MV-4-11 (cell line): Measurements from ENCODE around the gene CASP1.

Experiments
- DNase-seq: peaks from one replicate; lab custom pipeline; 2025; lab: John Stamatoyannopoulos, UW

The CASP1 gene

DNA sequence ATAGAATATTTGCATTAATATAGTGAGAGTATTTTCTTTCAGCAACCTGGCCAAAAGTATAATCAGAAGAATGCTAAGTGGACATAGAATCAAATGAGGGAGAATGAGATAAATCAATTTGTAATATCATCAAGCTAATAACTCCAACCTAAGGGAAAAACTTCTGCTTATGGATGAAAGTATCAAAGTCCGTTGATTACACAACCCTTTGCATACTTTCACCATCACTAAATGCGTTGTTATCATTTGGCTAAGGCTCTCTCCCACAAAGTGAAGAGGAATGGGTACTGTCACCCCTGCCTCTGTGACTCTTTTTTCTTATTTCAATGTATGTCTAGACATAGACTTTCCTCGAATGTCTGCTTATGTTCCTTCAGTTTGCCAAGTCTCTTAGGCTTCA, 50.1 kb downstream of the CASP1 start:
- no peak for DNase-seq

GRCh38 chr11:104979839-104980238, 55.1 kb downstream of the CASP1 start:
- no peak for DNase-seq
